B cell (primary cell): ENCODE measurements around the gene NDST3.

Experiments
- EZH2 ChIP-seq: IDR thresholded peaks from 2 replicates; pipeline ENCODE4 v1.6.1; 2012; ENCODE audit warnings: borderline replicate concordance, low read depth, mild to moderate bottlenecking, moderate library complexity, low read length; ENCODE audit not compliant: insufficient read depth, poor library complexity, severe bottlenecking
- TF ChIP-seq, protein P1 (sequence below): fragments of 200-600 bp; IDR thresholded peaks from one replicate; pipeline ENCODE4 v1.8.0; 2022; ENCODE audit warnings: antibody characterized with exemption, mild to moderate bottlenecking

DNA sequence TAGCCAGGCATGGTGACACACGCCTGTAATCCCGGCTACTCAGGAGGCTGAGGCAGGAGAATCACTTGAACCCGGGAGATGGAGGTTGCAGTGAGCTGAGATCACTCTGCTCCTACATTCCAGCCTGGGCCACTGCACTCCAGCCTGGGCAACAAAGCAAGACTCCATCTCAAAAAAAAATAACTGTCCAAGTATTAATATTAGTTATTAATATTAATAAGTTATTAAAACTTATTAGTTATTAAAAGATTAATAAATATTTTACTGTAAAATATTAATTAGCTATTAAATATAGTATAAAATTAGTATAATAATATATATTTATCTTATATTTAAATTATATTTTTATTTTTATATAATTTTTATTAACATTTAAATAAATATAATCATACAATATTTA lies 19.5 kb upstream of the NDST3 start:
- TF ChIP-seq, protein P1, sequence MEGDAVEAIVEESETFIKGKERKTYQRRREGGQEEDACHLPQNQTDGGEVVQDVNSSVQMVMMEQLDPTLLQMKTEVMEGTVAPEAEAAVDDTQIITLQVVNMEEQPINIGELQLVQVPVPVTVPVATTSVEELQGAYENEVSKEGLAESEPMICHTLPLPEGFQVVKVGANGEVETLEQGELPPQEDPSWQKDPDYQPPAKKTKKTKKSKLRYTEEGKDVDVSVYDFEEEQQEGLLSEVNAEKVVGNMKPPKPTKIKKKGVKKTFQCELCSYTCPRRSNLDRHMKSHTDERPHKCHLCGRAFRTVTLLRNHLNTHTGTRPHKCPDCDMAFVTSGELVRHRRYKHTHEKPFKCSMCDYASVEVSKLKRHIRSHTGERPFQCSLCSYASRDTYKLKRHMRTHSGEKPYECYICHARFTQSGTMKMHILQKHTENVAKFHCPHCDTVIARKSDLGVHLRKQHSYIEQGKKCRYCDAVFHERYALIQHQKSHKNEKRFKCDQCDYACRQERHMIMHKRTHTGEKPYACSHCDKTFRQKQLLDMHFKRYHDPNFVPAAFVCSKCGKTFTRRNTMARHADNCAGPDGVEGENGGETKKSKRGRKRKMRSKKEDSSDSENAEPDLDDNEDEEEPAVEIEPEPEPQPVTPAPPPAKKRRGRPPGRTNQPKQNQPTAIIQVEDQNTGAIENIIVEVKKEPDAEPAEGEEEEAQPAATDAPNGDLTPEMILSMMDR: no peak
- no peak for TF ChIP-seq EZH2
